Measurements from ENCODE around the gene AOPEP. TPM values are rescaled to one million over a fixed set of nuclear protein-coding genes. Genes with fewer than 3 reads are reported as not detected.

The AOPEP gene
- total and polyA plus RNA-seq, 2 of the 13 experiments (the other 11 are each of a cell fraction or from before 2014, with no cell fraction given), result 22.2 to 41.6 TPM

DNA sequence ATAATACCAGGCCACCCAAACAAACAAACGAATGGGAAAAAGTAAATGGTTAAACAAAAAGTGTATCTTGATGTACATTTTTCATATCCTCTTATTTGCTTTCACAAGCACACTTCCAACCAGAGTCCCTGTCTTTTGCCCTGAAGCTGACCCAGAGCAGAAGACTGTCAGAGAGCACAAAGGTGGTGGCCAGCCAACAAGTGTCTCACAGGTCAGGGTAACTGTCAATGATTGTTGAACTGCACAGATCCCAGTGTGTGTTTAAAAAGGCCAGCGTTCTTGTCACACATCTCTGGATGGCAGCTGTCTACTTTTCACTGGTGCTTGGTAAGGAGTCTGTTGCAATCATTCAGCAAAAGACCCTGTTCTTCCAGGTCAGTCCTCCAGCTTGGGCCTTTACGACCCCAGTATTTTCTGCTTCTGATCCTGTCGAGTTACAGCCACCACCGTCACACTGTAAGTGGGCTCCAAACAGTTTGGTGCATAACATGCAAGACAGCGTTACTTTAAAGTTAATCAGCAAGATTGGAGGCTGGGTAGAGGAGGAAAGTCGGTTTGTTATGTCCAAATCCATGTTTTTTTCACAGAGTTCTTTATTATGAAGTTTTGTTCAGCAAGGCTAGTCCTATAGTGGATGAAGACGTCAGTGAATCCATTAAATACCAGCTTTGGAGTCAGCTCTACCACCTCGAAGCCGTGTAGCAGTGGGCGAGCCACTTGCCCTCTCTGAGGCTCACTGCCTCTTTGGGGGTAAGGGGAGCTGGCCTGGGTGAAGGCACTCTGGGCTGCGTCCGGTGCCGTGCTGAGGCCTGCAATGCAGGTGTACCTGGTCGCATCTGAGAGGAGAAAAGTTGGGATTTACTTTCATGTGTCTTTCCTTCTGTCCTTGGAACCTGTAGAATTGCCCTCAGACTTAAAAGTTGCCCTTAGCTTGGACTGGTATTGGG is 265.7 kb downstream of the AOPEP start (continued):
- TF ChIP-seq CREBL2 (CRISPR knock-in tag; IDR thresholded peaks at IDR 0.05; ENCODE audit: borderline replicate concordance), result no peak
- TF ChIP-seq TFDP2 (CRISPR knock-in tag; IDR thresholded peaks at IDR 0.05), result no peak
- TF ChIP-seq PCBP1 (IDR thresholded peaks at IDR 0.05; ENCODE audit: borderline replicate concordance, low read depth, low read length), result no peak
- no peak for TF ChIP-seq MZF1 (CRISPR knock-in tag; IDR thresholded peaks at IDR 0.05; ENCODE audit: borderline replicate concordance)
- no peak for TF ChIP-seq ZNF598 (CRISPR knock-in tag; IDR thresholded peaks at IDR 0.05; ENCODE audit: borderline replicate concordance)
- TF ChIP-seq, protein P1, sequence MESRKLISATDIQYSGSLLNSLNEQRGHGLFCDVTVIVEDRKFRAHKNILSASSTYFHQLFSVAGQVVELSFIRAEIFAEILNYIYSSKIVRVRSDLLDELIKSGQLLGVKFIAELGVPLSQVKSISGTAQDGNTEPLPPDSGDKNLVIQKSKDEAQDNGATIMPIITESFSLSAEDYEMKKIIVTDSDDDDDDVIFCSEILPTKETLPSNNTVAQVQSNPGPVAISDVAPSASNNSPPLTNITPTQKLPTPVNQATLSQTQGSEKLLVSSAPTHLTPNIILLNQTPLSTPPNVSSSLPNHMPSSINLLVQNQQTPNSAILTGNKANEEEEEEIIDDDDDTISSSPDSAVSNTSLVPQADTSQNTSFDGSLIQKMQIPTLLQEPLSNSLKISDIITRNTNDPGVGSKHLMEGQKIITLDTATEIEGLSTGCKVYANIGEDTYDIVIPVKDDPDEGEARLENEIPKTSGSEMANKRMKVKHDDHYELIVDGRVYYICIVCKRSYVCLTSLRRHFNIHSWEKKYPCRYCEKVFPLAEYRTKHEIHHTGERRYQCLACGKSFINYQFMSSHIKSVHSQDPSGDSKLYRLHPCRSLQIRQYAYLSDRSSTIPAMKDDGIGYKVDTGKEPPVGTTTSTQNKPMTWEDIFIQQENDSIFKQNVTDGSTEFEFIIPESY (CRISPR knock-in tag; IDR thresholded peaks at IDR 0.05), result peak; percentile 17; the same call in 1 of the 2 replicates
- TF ChIP-seq, protein P2, sequence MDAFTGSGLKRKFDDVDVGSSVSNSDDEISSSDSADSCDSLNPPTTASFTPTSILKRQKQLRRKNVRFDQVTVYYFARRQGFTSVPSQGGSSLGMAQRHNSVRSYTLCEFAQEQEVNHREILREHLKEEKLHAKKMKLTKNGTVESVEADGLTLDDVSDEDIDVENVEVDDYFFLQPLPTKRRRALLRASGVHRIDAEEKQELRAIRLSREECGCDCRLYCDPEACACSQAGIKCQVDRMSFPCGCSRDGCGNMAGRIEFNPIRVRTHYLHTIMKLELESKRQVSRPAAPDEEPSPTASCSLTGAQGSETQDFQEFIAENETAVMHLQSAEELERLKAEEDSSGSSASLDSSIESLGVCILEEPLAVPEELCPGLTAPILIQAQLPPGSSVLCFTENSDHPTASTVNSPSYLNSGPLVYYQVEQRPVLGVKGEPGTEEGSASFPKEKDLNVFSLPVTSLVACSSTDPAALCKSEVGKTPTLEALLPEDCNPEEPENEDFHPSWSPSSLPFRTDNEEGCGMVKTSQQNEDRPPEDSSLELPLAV (CRISPR knock-in tag; conservative IDR thresholded peaks at IDR 0.05; ENCODE audit: low read depth), result no peak
- TF ChIP-seq ZBTB2 (CRISPR knock-in tag; IDR thresholded peaks at IDR 0.05; ENCODE audit: low read depth), result no peak
- TF ChIP-seq SNAPC2 (CRISPR knock-in tag; IDR thresholded peaks at IDR 0.05), result 0 out of 2 replicates have a peak, but pooled peaks have one; percentile 11
- TF ChIP-seq, protein P3, sequence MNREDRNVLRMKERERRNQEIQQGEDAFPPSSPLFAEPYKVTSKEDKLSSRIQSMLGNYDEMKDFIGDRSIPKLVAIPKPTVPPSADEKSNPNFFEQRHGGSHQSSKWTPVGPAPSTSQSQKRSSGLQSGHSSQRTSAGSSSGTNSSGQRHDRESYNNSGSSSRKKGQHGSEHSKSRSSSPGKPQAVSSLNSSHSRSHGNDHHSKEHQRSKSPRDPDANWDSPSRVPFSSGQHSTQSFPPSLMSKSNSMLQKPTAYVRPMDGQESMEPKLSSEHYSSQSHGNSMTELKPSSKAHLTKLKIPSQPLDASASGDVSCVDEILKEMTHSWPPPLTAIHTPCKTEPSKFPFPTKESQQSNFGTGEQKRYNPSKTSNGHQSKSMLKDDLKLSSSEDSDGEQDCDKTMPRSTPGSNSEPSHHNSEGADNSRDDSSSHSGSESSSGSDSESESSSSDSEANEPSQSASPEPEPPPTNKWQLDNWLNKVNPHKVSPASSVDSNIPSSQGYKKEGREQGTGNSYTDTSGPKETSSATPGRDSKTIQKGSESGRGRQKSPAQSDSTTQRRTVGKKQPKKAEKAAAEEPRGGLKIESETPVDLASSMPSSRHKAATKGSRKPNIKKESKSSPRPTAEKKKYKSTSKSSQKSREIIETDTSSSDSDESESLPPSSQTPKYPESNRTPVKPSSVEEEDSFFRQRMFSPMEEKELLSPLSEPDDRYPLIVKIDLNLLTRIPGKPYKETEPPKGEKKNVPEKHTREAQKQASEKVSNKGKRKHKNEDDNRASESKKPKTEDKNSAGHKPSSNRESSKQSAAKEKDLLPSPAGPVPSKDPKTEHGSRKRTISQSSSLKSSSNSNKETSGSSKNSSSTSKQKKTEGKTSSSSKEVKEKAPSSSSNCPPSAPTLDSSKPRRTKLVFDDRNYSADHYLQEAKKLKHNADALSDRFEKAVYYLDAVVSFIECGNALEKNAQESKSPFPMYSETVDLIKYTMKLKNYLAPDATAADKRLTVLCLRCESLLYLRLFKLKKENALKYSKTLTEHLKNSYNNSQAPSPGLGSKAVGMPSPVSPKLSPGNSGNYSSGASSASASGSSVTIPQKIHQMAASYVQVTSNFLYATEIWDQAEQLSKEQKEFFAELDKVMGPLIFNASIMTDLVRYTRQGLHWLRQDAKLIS (CRISPR knock-in tag; IDR thresholded peaks at IDR 0.05), result no peak
- peak; percentile 47; the same call in 1 of the 2 replicates for TF ChIP-seq ZNF337 (CRISPR knock-in tag; IDR thresholded peaks at IDR 0.05; ENCODE audit: borderline replicate concordance, low read depth)
- no peak for TF ChIP-seq FOXK2 (IDR thresholded peaks at IDR 0.05)
- TF ChIP-seq CCAR2 (optimal IDR thresholded peaks at IDR 0.05; ENCODE audit: low read depth, low read length), result no peak
- TF ChIP-seq ZFYVE20 (CRISPR knock-in tag; IDR thresholded peaks at IDR 0.05; ENCODE audit: borderline replicate concordance, low read depth), result 0 out of 2 replicates have a peak, but pooled peaks have one; percentile 16
- no peak for TF ChIP-seq CENPX (CRISPR knock-in tag; IDR thresholded peaks at IDR 0.05)
- no peak for TF ChIP-seq ZNF3 (CRISPR knock-in tag; IDR thresholded peaks at IDR 0.05)
